IPS DF 6.9 (cell line): ENCODE results near the gene NUAK2.
"Not testable (repeated sequence)": the region's sequence is repeated elsewhere in the genome, so short reads cannot be mapped to it uniquely, and the experiment has no call there.

ENCODE experiments used
- DNase-seq: peaks from one replicate; pipeline ENCODE4 v3.0.0-alpha.2; 2013; ENCODE audit warnings: low read depth, low spot score
- H3K27ac ChIP-seq: one replicate; pipeline ENCODE4 v1.5.1; 2013; ENCODE audit warnings: low read length, control low read depth
- H3K27me3 ChIP-seq: 2 replicates; pipeline ENCODE4 v1.6.1; 2013; ENCODE audit warnings: mild to moderate bottlenecking, low read length; ENCODE audit not compliant: control insufficient read depth, insufficient read depth
- H3K36me3 ChIP-seq: 2 replicates; pipeline ENCODE4 v1.6.1; 2013; ENCODE audit warnings: low read length; ENCODE audit not compliant: control insufficient read depth, insufficient read depth
- H3K4me1 ChIP-seq: 2 replicates; pipeline ENCODE4 v1.6.1; 2013; ENCODE audit warnings: low read length; ENCODE audit not compliant: control insufficient read depth, insufficient read depth
- H3K4me3 ChIP-seq: 2 replicates; pipeline ENCODE4 v1.5.1; 2013; ENCODE audit warnings: mild to moderate bottlenecking, low read length
- H3K9me3 ChIP-seq: 2 replicates; pipeline ENCODE4 v1.6.1; 2013; ENCODE audit warnings: low read length, inconsistent platforms; ENCODE audit not compliant: control insufficient read depth, insufficient read depth
- WGBS: extraction: QIAGEN DNeasy Blood & Tissue Kit; methylation state at CpG from one replicate; pipeline ENCODE4 v1.1.7; 2013; ENCODE audit warnings: mixed read lengths, missing lambda C conversion rate; ENCODE audit not compliant: insufficient read length, insufficient coverage; 5-methylcytosine and 5-hydroxymethylcytosine counted together

Gene NUAK2

GRCh38 chr1:205321162-205321958, at the start of gene NUAK2:
Gene NUAK2 (minus strand): TSS chr1:205321745. CDS start chr1:205321628, 117 bp downstream.
- H3K27ac ChIP-seq: no peak within 1 kb of the TSS
- H3K27me3 ChIP-seq: no peaks in the 10 kb centered on the region
- no CpG with 5 or more reads among the region's 75 CpGs for WGBS
- peak; percentile 88 for DNase-seq
- no peaks in the 10 kb centered on the region for H3K9me3 ChIP-seq
- H3K4me3 ChIP-seq: peak within 1 kb of the TSS; percentile 57; the same call in 1 of the 2 replicates
- H3K36me3 ChIP-seq: no peaks in the 10 kb centered on the region
- peaks cover 22% of the 10 kb centered on the region for H3K4me1 ChIP-seq

GRCh38 chr1:205370780-205371179, 49.2 kb upstream of the NUAK2 start:
- Histone ChIP-seq H3K36me3 (no peaks in the 10 kb centered on the region), H3K9me3 (no peaks in the 10 kb centered on the region), H3K27me3 (no peaks in the 10 kb centered on the region), H3K4me1 (peaks cover 2% of the 10 kb centered on the region; the same call in 1 of the 2 replicates), H3K4me3 (no peak overlapping the region), H3K27ac (no peak overlapping the region)
- DNase-seq: no peak

- Histone ChIP-seq H3K27me3 (no peaks in the 10 kb centered on the region), H3K4me3 (no peak overlapping the region), H3K27ac (no peak overlapping the region), H3K9me3 (no peaks in the 10 kb centered on the region), H3K36me3 (no peaks in the 10 kb centered on the region), H3K4me1 (peaks cover 2% of the 10 kb centered on the region; the same call in 1 of the 2 replicates)
- WGBS: no CpG with 5 or more reads among the region's 3 CpGs
- no peak for DNase-seq
Measured at GRCh38 chr1:205369701-205370123, 48.2 kb upstream of the NUAK2 start.

- no CpG with 5 or more reads among the region's 6 CpGs for WGBS
- Histone ChIP-seq H3K27me3 (no peaks in the 10 kb centered on the region), H3K4me1 (peaks cover 2% of the 10 kb centered on the region; the same call in 1 of the 2 replicates), H3K4me3 (no peak overlapping the region), H3K9me3 (no peaks in the 10 kb centered on the region), H3K36me3 (no peaks in the 10 kb centered on the region), H3K27ac (no peak overlapping the region)
- no peak for DNase-seq
Measured at GRCh38 chr1:205368478-205368877, 46.9 kb upstream of the NUAK2 start.

- Histone ChIP-seq H3K27ac (no peak overlapping the region), H3K27me3 (no peaks in the 10 kb centered on the region), H3K9me3 (no peaks in the 10 kb centered on the region), H3K36me3 (no peaks in the 10 kb centered on the region), H3K4me1 (no peaks in the 10 kb centered on the region), H3K4me3 (no peak overlapping the region)
- no peak for DNase-seq
- WGBS: no CpG with 5 or more reads among the region's 8 CpGs
Measured at GRCh38 chr1:205365945-205366463, 44.5 kb upstream of the NUAK2 start.

- no CpG with 5 or more reads among the region's 8 CpGs for WGBS
- not testable (repeated sequence) for H3K27me3 ChIP-seq, H3K4me1 ChIP-seq, H3K27ac ChIP-seq, H3K9me3 ChIP-seq, H3K4me3 ChIP-seq, DNase-seq, H3K36me3 ChIP-seq
Measured at GRCh38 chr1:205365086-205365485, 43.5 kb upstream of the NUAK2 start.

- no peak for DNase-seq
- Histone ChIP-seq H3K4me1 (peaks cover 10% of the 10 kb centered on the region), H3K9me3 (no peaks in the 10 kb centered on the region), H3K27me3 (no peaks in the 10 kb centered on the region), H3K27ac (no peak overlapping the region), H3K4me3 (no peak overlapping the region), H3K36me3 (no peaks in the 10 kb centered on the region)
- WGBS: no CpG with 5 or more reads among the region's 4 CpGs
Measured at GRCh38 chr1:205360891-205361290, 39.3 kb upstream of the NUAK2 start.

- no peak for DNase-seq
- no peaks in the 10 kb centered on the region for H3K36me3 ChIP-seq
- H3K27me3 ChIP-seq: no peaks in the 10 kb centered on the region
- peaks cover 10% of the 10 kb centered on the region for H3K4me1 ChIP-seq
- H3K4me3 ChIP-seq: no peak overlapping the region
- no CpG with 5 or more reads among the region's 11 CpGs for WGBS
- no peak overlapping the region for H3K27ac ChIP-seq
- no peaks in the 10 kb centered on the region for H3K9me3 ChIP-seq
Measured at GRCh38 chr1:205359771-205360565, 38.4 kb upstream of the NUAK2 start.

- no peaks in the 10 kb centered on the region for H3K9me3 ChIP-seq
- H3K4me1 ChIP-seq: peaks cover 12% of the 10 kb centered on the region
- H3K36me3 ChIP-seq: no peaks in the 10 kb centered on the region
- no peak for DNase-seq
- H3K4me3 ChIP-seq: no peak overlapping the region
- no peaks in the 10 kb centered on the region for H3K27me3 ChIP-seq
- H3K27ac ChIP-seq: no peak overlapping the region
Measured at GRCh38 chr1:205358579-205358978, 37.0 kb upstream of the NUAK2 start.

GRCh38 chr1:205357567-205357966, 36.0 kb upstream of the NUAK2 start:
- no CpG with 5 or more reads among the region's 3 CpGs for WGBS
- H3K27me3 ChIP-seq: no peaks in the 10 kb centered on the region

More at GRCh38 chr1:205357567-205357966, 36.0 kb upstream of the NUAK2 start:
- H3K9me3 ChIP-seq: no peaks in the 10 kb centered on the region
- no peak overlapping the region for H3K27ac ChIP-seq
- peaks cover 12% of the 10 kb centered on the region for H3K4me1 ChIP-seq
- DNase-seq: no peak
- no peak overlapping the region for H3K4me3 ChIP-seq
- no peaks in the 10 kb centered on the region for H3K36me3 ChIP-seq
